ENCODE data around the gene CLASP1.
"Not testable (repeated sequence)": the region's sequence is repeated elsewhere in the genome, so short reads cannot be mapped to it uniquely, and the experiment has no call there.

CLASP1 gene

DNA sequence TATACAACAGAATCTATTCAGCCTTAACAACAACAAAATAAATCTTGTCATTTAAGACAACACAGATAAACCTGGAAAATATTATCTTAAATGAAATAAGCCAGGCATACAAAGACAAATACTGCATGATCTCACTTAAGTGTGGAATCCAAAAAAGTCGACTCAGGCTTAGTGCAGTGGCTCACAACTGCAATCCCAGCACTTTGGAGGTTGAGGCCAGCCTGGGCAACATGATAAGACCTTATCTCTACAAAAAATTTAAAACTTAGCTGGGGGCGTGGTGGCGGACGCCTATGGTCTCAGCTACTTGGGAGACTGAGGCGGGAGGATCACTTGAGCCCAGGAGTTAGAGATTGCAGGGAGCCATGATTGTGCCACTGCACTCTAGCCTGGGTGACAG, 193.8 kb downstream of the CLASP1 start:
- no peak for DNase-seq (ENCODE audit: low read depth)
- no peak overlapping the region for H3K4me3 ChIP-seq (ENCODE audit: low read depth, low read length)
- TF ChIP-seq, protein P1, sequence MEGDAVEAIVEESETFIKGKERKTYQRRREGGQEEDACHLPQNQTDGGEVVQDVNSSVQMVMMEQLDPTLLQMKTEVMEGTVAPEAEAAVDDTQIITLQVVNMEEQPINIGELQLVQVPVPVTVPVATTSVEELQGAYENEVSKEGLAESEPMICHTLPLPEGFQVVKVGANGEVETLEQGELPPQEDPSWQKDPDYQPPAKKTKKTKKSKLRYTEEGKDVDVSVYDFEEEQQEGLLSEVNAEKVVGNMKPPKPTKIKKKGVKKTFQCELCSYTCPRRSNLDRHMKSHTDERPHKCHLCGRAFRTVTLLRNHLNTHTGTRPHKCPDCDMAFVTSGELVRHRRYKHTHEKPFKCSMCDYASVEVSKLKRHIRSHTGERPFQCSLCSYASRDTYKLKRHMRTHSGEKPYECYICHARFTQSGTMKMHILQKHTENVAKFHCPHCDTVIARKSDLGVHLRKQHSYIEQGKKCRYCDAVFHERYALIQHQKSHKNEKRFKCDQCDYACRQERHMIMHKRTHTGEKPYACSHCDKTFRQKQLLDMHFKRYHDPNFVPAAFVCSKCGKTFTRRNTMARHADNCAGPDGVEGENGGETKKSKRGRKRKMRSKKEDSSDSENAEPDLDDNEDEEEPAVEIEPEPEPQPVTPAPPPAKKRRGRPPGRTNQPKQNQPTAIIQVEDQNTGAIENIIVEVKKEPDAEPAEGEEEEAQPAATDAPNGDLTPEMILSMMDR (IDR thresholded peaks at IDR 0.05; ENCODE audit: control insufficient read depth, extremely low read depth, insufficient read depth): no peak

DNA sequence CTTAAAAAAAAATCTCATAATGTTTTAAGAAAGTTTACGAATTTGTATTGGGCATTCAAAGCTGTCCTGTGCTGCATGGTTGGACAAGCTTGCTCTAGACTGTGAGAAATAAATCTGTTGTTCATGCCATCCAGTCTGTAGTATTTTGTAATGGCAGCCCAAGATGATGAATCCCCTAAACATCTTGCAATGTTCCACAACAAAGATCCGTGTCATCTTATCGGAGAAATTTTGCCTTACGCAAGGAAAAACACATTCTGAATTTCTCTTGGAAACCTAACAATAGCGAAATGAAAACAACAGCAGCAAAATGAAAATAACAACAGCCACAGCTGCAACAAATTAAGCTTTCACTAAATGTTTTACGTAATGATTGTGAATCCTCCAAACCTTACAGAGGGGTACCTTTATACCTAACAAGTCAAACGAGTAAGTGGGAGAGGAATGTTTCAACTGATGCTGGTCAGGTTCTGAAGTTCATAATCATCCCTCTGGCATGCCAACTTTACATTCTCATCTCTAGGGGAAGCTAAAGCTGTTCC, 194.6 kb downstream of the CLASP1 start:
- DNase-seq (ENCODE audit: low read depth): no peak
- TF ChIP-seq, protein P1 (IDR thresholded peaks at IDR 0.05; ENCODE audit: control insufficient read depth, extremely low read depth, insufficient read depth): no peak
- no peak overlapping the region for H3K4me3 ChIP-seq (ENCODE audit: low read depth, low read length)

DNA sequence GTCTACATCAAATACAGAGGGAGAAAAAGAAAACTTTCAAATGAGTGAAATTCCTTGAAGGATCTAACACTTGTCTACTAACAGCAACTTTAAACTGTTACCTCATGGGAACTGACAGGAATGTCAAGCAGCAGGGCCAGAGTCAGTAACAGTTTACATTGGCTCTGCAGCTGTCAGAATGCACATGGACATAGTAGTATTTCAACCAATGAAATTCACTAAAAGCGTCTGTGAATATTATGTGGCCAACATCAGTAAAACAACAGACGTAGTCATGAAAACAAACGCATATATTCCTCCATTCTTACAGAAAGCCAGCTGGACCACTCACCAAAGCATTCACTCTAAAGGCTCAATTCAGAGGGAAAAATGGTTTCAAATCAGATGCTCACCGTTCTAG, 197.9 kb downstream of the CLASP1 start:
- DNase-seq (ENCODE audit: low read depth): no peak
- H3K4me3 ChIP-seq (ENCODE audit: low read depth, low read length): no peak overlapping the region
- TF ChIP-seq, protein P1 (IDR thresholded peaks at IDR 0.05; ENCODE audit: control insufficient read depth, extremely low read depth, insufficient read depth): no peak

DNA sequence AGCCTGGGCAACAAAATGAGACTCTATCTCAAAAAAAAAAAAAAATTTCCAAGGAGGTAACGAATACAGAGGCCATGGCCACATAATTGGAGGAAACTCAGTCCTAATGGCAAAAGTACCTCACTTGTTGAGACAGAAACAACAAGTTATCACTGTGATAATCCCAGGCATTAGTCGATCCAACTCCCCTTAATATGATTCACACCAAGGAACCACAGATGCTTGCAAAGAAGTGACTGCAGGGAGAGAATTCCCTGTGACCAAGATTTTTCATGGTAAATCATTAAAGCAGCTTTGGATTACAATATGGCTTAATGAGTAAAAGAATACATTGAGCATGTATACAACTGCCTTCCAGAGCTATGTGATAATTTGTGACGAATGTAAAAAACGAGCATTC, 199.0 kb downstream of the CLASP1 start:
- TF ChIP-seq, protein P1 (IDR thresholded peaks at IDR 0.05; ENCODE audit: control insufficient read depth, extremely low read depth, insufficient read depth): no peak
- no peak for DNase-seq (ENCODE audit: low read depth)
- no peak overlapping the region for H3K4me3 ChIP-seq (ENCODE audit: low read depth, low read length)

DNA sequence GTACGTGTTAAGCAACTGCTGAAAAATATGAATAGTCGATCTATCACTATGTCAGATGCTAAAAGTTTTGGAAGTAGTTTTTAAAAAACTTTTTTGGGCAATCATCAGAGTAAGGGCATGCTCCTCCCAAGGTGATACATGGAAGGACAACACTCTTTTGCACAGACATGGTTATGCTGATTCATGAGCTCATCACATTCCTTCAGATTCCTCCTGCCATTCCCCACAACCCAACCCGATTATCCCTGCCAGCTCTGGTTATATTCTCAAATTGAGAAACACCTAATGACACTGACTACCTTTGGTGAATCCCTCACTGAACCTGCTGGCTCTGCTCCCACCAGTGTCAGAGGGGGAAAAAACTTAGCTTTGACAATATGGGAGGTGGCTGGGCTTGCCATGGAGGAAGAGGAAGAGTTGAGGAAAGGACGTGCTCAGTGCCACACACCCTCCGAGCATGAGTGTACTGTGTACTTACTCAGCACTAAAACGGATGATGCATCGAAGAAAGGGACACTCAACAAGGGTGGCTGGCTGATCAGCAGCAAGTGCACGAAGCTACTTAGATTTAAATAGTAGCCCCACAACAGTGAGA, 202.5 kb downstream of the CLASP1 start:
- no peak overlapping the region for H3K4me3 ChIP-seq (ENCODE audit: low read depth, low read length)
- TF ChIP-seq, protein P1 (IDR thresholded peaks at IDR 0.05; ENCODE audit: control insufficient read depth, extremely low read depth, insufficient read depth): no peak
- no peak for DNase-seq (ENCODE audit: low read depth)

DNA sequence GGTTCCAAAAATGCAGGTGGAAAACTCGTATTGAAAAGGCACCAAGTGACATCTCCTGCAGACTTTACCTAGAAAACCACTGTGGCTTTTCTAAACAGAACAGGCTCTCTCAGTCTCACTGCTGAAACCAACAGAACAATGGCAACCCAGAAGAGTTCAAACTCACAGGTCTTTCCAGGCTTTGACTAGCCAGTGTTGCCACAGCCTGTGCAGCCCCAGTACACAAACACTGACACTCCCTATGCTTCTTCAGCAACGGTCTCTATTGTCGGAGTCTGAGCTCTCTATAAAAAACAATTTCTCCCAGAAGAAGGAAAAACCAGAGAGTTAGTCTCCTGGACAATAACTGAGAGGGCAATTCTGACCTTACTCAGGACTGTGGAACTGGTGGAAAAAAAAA, 206.4 kb downstream of the CLASP1 start:
- TF ChIP-seq, protein P1 (IDR thresholded peaks at IDR 0.05; ENCODE audit: control insufficient read depth, extremely low read depth, insufficient read depth): no peak
- no peak for DNase-seq (ENCODE audit: low read depth)
- H3K4me3 ChIP-seq (ENCODE audit: low read depth, low read length): no peak overlapping the region

DNA sequence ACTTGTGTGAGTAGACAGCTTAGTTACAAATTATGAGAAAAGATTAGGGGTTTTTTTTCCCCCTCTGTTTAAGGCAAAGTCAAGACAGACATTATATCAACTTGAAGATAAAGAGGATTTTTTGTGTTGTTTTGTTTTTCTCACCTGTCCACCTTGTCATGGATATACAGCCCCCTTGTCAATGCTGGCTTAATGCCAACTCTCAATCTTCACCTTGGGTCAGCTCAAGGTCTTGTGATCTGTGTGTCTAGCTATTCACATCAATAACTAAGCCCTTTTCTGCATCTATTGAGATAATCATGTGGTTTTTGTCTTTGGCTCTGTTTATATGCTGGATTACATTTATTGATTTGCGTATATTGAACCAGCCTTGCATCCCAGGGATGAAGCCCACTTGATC, 211.0 kb downstream of the CLASP1 start:
- H3K4me3 ChIP-seq (ENCODE audit: low read depth, low read length); DNase-seq (ENCODE audit: low read depth): not testable (repeated sequence)

Data from LNCaP clone FGC (cell line).